A673 (cell line): ENCODE results near the gene MNS1. TPM values are rescaled to one million over a fixed set of nuclear protein-coding genes. Genes with fewer than 3 reads are reported as not detected.

Experiments
- BruUV-seq: library from RNA; stranded (reverse); fragments of 400-500 nt; replicated peaks from 2 replicates; lab custom pipeline; 2021; lab: Mats Ljungman, UMichigan
- CTCF ChIA-PET: fragments of 300-600 bp; sonication (Branson Sonifier 250); formaldehyde crosslinking; loops from one replicate; lab custom pipeline; 2022; ENCODE audit warnings: antibody characterized with exemption; lab: Charles Lee
- POLR2A ChIA-PET: fragments of 300-600 bp; sonication (Branson Sonifier 250); formaldehyde crosslinking; loops from one replicate; lab custom pipeline; 2022; ENCODE audit warnings: antibody characterized with exemption; ENCODE audit not compliant: low non-redundant PET; lab: Charles Lee
- DNase-seq: peaks from one replicate; pipeline ENCODE4 v3.0.0-alpha.2; 2015; ENCODE audit warnings: low spot score
- H3K27ac ChIP-seq: fragments of 200-600 bp; sonication (generic); 2 replicates; pipeline ENCODE4 v1.5.1; 2016; ENCODE audit warnings: mixed run types, low read depth, mild to moderate bottlenecking, mixed read lengths, antibody characterized with exemption, low read length; ENCODE audit not compliant: poor library complexity, severe bottlenecking
- H3K27me3 ChIP-seq: fragments of 200-600 bp; sonication (generic); replicated peaks from 2 replicates; pipeline ENCODE4 v1.6.1; 2017; ENCODE audit warnings: mixed run types, low read depth, mild to moderate bottlenecking, mixed read lengths, antibody characterized with exemption, low read length; ENCODE audit not compliant: insufficient read depth, poor library complexity
- H3K36me3 ChIP-seq: fragments of 200-600 bp; sonication (generic); 2 replicates; pipeline ENCODE4 v1.6.1; 2016; ENCODE audit warnings: mixed run types, mild to moderate bottlenecking, mixed read lengths, antibody characterized with exemption, low read length; ENCODE audit not compliant: insufficient read depth, poor library complexity, severe bottlenecking
- H3K4me1 ChIP-seq: fragments of 200-600 bp; sonication (generic); 2 replicates; pipeline ENCODE4 v1.6.1; 2017; ENCODE audit warnings: mixed run types, mild to moderate bottlenecking, mixed read lengths, antibody characterized with exemption, low read length; ENCODE audit not compliant: insufficient read depth, poor library complexity, severe bottlenecking
- H3K4me3 ChIP-seq: fragments of 200-600 bp; sonication (generic); 2 replicates; pipeline ENCODE4 v1.5.1; 2016; ENCODE audit warnings: low read depth, mixed run types, mild to moderate bottlenecking, mixed read lengths, low read length; ENCODE audit not compliant: poor library complexity, severe bottlenecking
- H3K9me3 ChIP-seq: fragments of 200-600 bp; sonication (generic); 2 replicates; pipeline ENCODE4 v1.6.1; 2016; ENCODE audit warnings: mixed run types, low read depth, mild to moderate bottlenecking, mixed read lengths, antibody characterized with exemption, low read length; ENCODE audit not compliant: poor library complexity, severe bottlenecking
- CTCF ChIP-seq: fragments of 300-800, 200-600 bp; sonication (generic); conservative IDR thresholded peaks from 2 replicates; pipeline ENCODE4 v1.5.1; 2017; ENCODE audit warnings: low read depth, mild to moderate bottlenecking, antibody characterized with exemption, low read length, moderate library complexity, mixed read lengths
- EZH2 ChIP-seq: fragments of 200-600 bp; sonication (generic); IDR thresholded peaks from 2 replicates; pipeline ENCODE4 v1.6.1; 2017; ENCODE audit warnings: borderline replicate concordance, low read depth, mild to moderate bottlenecking, mixed read lengths, antibody characterized with exemption, low read length; ENCODE audit not compliant: poor library complexity, severe bottlenecking
- intact Hi-C: fragments of 100-400 bp; cut with micrococcal nuclease; formaldehyde crosslinking; loops from one replicate; pipeline ENCODE4 v1.10.0; 2022; ENCODE audit not compliant: unreplicated experiment
- total RNA-seq: library from RNA; stranded (reverse); gene quantifications from 2 replicates; pipeline ENCODE4 v1.2.3, GENCODE V29; 2021

Gene MNS1
- total RNA-seq, 1 experiment from 2014 or later, result 28.7 TPM

GRCh38 chr15:56383010-56383409, 81.9 kb downstream of the MNS1 start:
- Histone ChIP-seq H3K4me1 (no peaks in the 10 kb centered on the region), H3K36me3 (peaks cover 4% of the 10 kb centered on the region), H3K27me3 (no peaks in the 10 kb centered on the region), H3K4me3 (no peak overlapping the region), H3K27ac (no peak overlapping the region), H3K9me3 (peaks cover 8% of the 10 kb centered on the region)
- no TSS peak for BruUV-seq
- intact Hi-C loops, result no loop called here
- CTCF ChIA-PET, result no interaction called here
- POLR2A ChIA-PET, result no interaction called here
- no peak for TF ChIP-seq CTCF
- TF ChIP-seq EZH2, result no peak
- DNase-seq, result no peak

Other genes with a start within 250 kb of the MNS1 start
- 34.1 and 34.4 TPM in 2 replicates for gene RFX7, start 221.3 kb downstream of the MNS1 start, total RNA-seq
- 18.0 TPM in 2 replicates for gene TEX9, start 99.7 kb downstream of the MNS1 start, total RNA-seq